ENCODE data around the gene SUN2. TPM values are rescaled to one million over a fixed set of nuclear protein-coding genes. Genes with fewer than 3 reads are reported as not detected.

Gene SUN2
- total and polyA plus RNA-seq, 2 of the 8 experiments (the other 6 are each of a cell fraction or from before 2014, with no cell fraction given), result 5.1 to 10.5 TPM

DNA sequence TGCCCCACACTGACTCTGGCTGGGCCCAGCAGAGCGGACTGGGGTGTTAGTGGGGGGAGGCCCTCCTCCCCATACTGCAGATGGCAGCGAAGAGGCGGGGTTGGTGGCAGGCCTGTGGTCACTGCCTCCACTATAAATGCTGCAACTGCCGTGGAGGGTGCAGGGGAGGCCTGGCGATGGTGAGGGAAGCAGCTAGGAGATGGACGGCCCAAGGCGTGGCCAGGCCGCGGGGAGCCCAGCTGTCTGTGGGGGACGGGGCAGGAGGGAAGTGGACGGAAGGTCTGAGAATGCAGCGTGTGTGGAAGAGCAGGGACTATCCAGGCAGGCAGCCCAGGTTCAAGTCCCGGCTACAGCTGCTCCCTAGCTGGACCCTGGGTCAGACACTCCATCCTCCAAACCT lies 19.9 kb upstream of the SUN2 start:
- no peak for FAIRE-seq
- TF ChIP-seq SRF (IDR thresholded peaks at IDR 0.05; ENCODE audit: low read depth, low read length), result no peak
- TF ChIP-seq EP300 (IDR thresholded peaks at IDR 0.05; ENCODE audit: borderline replicate concordance in 1 of 2, low read depth in 2 of 2, low read length in 2 of 2), result no peak
- no peak for TF ChIP-seq CHD2 (IDR thresholded peaks at IDR 0.05; ENCODE audit: low read length)
- TF ChIP-seq JUN (IDR thresholded peaks at IDR 0.05; ENCODE audit: low read depth, low read length), result no peak
- no peak for TF ChIP-seq TCF12 (IDR thresholded peaks at IDR 0.05; ENCODE audit: low read depth, low read length)
- TF ChIP-seq KDM4A (IDR thresholded peaks at IDR 0.05; ENCODE audit: low read depth, low read length, severe bottlenecking), result no peak
- TF ChIP-seq RNF2 (IDR thresholded peaks at IDR 0.05; ENCODE audit: borderline replicate concordance, low read depth, low read length, missing control alignments, poor library complexity, severe bottlenecking), result no peak
- no peak for TF ChIP-seq TEAD4 (IDR thresholded peaks at IDR 0.05; ENCODE audit: low read depth, low read length)
- TF ChIP-seq CBX8 (IDR thresholded peaks at IDR 0.05; ENCODE audit: borderline replicate concordance, low read depth, low read length), result no peak
- no peak for TF ChIP-seq GABPA (IDR thresholded peaks at IDR 0.05; ENCODE audit: borderline replicate concordance, insufficient read depth, low read length)
- TF ChIP-seq SUZ12 (IDR thresholded peaks at IDR 0.05; ENCODE audit: low read length), result no peak
- no peak for TF ChIP-seq SP1 (IDR thresholded peaks at IDR 0.05; ENCODE audit: low read depth, low read length)
- no peak for TF ChIP-seq MAFK (IDR thresholded peaks at IDR 0.05; ENCODE audit: low read depth, low read length)
- TF ChIP-seq TAF1 (IDR thresholded peaks at IDR 0.05; ENCODE audit: low read depth, low read length), result no peak

More for the DNA sequence above, 19.9 kb upstream of the SUN2 start:
- Histone ChIP-seq H3K56ac (replicated peaks; ENCODE audit: insufficient read length, low read depth, low read length) (no peak overlapping the region), H3K23ac (ENCODE audit: insufficient read length) (no peak overlapping the region), H4K5ac (ENCODE audit: insufficient read length, low read depth, low read length) (peak overlapping the region; percentile 54), H3K4me2 (ENCODE audit: insufficient read depth in 1 of 2, low read depth in 2 of 2, low read length in 2 of 2) (no peak overlapping the region), H4K91ac (replicated peaks; ENCODE audit: insufficient read length, low read length) (peak overlapping the region; percentile 65), H2BK15ac (ENCODE audit: low read length) (peak overlapping the region; percentile 46; the same call in 1 of the 2 replicates), H3K9ac (replicated peaks in 1 of 4; ENCODE audit: extremely low read depth in 1 of 4, low read depth in 3 of 4, low read length in 3 of 4) (no peak overlapping the region), H3K36me3 (ENCODE audit: control insufficient read depth in 2 of 4, insufficient read depth in 4 of 4, low read length in 3 of 4) (no peaks in the 10 kb centered on the region), H2BK120ac (replicated peaks; ENCODE audit: low read depth, low read length) (peak overlapping the region; percentile 72), H3K27me3 (replicated peaks in 1 of 4; ENCODE audit: control insufficient read depth in 3 of 4, extremely low read depth in 1 of 4, insufficient read depth in 3 of 4, low read length in 3 of 4) (no peaks in the 10 kb centered on the region; a peak in 1 of 7 replicates), H3K79me1 (ENCODE audit: low read depth, low read length) (no peaks in the 10 kb centered on the region), H2BK20ac (ENCODE audit: low read length) (no peak overlapping the region), H4K8ac (ENCODE audit: extremely low read depth, insufficient read depth, low read length) (peak overlapping the region; percentile 93; the same call in 1 of the 2 replicates), H4K20me1 (replicated peaks in 1 of 2; ENCODE audit: control insufficient read depth in 1 of 2, insufficient read depth in 2 of 2, low read length in 2 of 2) (peaks cover 0 to 2% of the 10 kb centered on the region in 2 experiments), H3K18ac (ENCODE audit: extremely low read depth, low read length) (no peak overlapping the region), H3K4ac (replicated peaks; ENCODE audit: insufficient read length, low read depth, low read length) (no peak overlapping the region), H2BK5ac (ENCODE audit: low read depth, low read length) (peak overlapping the region; percentile 68; the same call in 1 of the 2 replicates), H3K23me2 (ENCODE audit: low read depth, low read length) (peaks cover 6% of the 10 kb centered on the region; the same call in 1 of the 2 replicates), H3K14ac (ENCODE audit: insufficient read length) (no peak overlapping the region), H3K9me3 (ENCODE audit: insufficient read depth in 2 of 2, low read depth in 1 of 2, low read length in 1 of 2) (no peaks in the 10 kb centered on the region), H3K4me3 (ENCODE audit: extremely low read depth in 1 of 4, insufficient read depth in 2 of 4, low read depth in 3 of 4, low read length in 4 of 4) (no peak overlapping the region), H2AK5ac (ENCODE audit: low read depth, low read length) (no peak overlapping the region), H3K4me1 (replicated peaks in 1 of 4; ENCODE audit: control insufficient read depth in 3 of 4, insufficient read depth in 4 of 4, low read length in 3 of 4) (peaks cover 0 to 4% (median 0%) of the 10 kb centered on the region in 4 experiments; a peak in 1 of 7 replicates), H2BK12ac (ENCODE audit: low read depth, low read length) (0 out of 2 replicates have a peak overlapping the region, but pooled peaks have one; percentile 39), H3K79me2 (ENCODE audit: control insufficient read depth in 1 of 2, insufficient read depth in 2 of 2, low read length in 2 of 2) (no peaks in the 10 kb centered on the region), H3K27ac (ENCODE audit: low read depth, low read length) (no peak overlapping the region), H2AFZ (ENCODE audit: low read length) (0 out of 2 replicates have a peak overlapping the region, but pooled peaks have one; percentile 3)
- DNase-seq (ENCODE audit: low read depth in 1 of 2, low spot score in 2 of 2), result no peak
- POLR2A ChIA-PET (ENCODE audit: partially characterized antibody), result interaction anchor here (1.6 kb wide), 1 partner anchor 9 kb away, joined by 3 read pairs; no protein-coding TSS in a partner anchor
- CTCF ChIA-PET (ENCODE audit: partially characterized antibody), result interaction anchor here (0.6 to 3.1 kb wide), 2 partner anchors 8 to 50 kb away, joined by 3 to 9 read pairs; no protein-coding TSS in a partner anchor
- WGBS, 2 experiments (ENCODE audit: extremely low coverage in 1 of 2, insufficient coverage in 1 of 2, insufficient read length in 1 of 2, insufficient replicate concordance in 2 of 2, low coverage in 1 of 2, low lambda C conversion rate in 2 of 2, missing lambda C conversion rate in 1 of 2), result 85% methylated on average over 12 of the region's 13 CpGs; no CpG with 5 or more reads in 1 of the 2 experiments
